Liver (tissue), 3 donors: ENCODE measurements around the gene HNMT.

Experiments
- EGR1 ChIP-seq, 2 donors: IDR thresholded peaks; 2 replicates each; pipeline ENCODE4 v1.6.1; 2016 to 2018; ENCODE audit warnings: antibody characterized with exemption in 2 of 2, low read depth in 2 of 2
- FOXA1 ChIP-seq: IDR thresholded peaks from 2 replicates; pipeline ENCODE4 v1.6.1; 2016; ENCODE audit warnings: antibody characterized with exemption
- GABPA ChIP-seq, 2 donors: IDR thresholded peaks in 1 of 2; conservative IDR thresholded peaks in 1 of 2; 2 replicates each; pipeline ENCODE4 v1.6.1; 2016; ENCODE audit warnings: antibody characterized with exemption in 2 of 2, mild to moderate bottlenecking in 1 of 2, moderate library complexity in 1 of 2
- JUND ChIP-seq, 2 donors: IDR thresholded peaks; 2 replicates each; pipeline ENCODE4 v1.6.1; 2016; ENCODE audit warnings: antibody characterized with exemption in 2 of 2
- RAD21 ChIP-seq, 2 donors: IDR thresholded peaks; 2 replicates each; pipeline ENCODE4 v1.6.1; 2016; ENCODE audit warnings: antibody characterized with exemption in 2 of 2, mild to moderate bottlenecking in 2 of 2
- RXRA ChIP-seq, 2 donors: IDR thresholded peaks; 2 replicates each; pipeline ENCODE4 v1.6.1; 2017 to 2018; ENCODE audit warnings: antibody characterized with exemption in 2 of 2, mild to moderate bottlenecking in 1 of 2
- SP1 ChIP-seq: IDR thresholded peaks from 2 replicates; pipeline ENCODE4 v1.6.1; 2018; ENCODE audit warnings: antibody characterized with exemption, mild to moderate bottlenecking
- TAF1 ChIP-seq: conservative IDR thresholded peaks from 2 replicates; pipeline ENCODE4 v1.6.1; 2016; ENCODE audit warnings: antibody characterized with exemption, mild to moderate bottlenecking
- YY1 ChIP-seq: IDR thresholded peaks from 2 replicates; pipeline ENCODE4 v1.6.1; 2016; ENCODE audit warnings: antibody characterized with exemption, mild to moderate bottlenecking
- TF ChIP-seq, protein P1 (sequence below): IDR thresholded peaks from 2 replicates; pipeline ENCODE4 v1.6.1; 2016; ENCODE audit warnings: antibody characterized with exemption, mild to moderate bottlenecking
- TF ChIP-seq, protein P2 (sequence below): fragments of 150-350 bp; IDR thresholded peaks from 2 replicates; pipeline ENCODE4 v1.5.1; 2017; ENCODE audit warnings: improper control_type of control experiment, low read depth, low read length; ENCODE audit not compliant: missing input control
- TF ChIP-seq, protein P3 (sequence below): IDR thresholded peaks from 2 replicates; pipeline ENCODE4 v1.6.1; 2016; ENCODE audit warnings: antibody characterized with exemption
- TF ChIP-seq, protein P4 (sequence below): IDR thresholded peaks from 2 replicates; pipeline ENCODE4 v1.6.1; 2016; ENCODE audit warnings: antibody characterized with exemption
- donor health status: healthy.
- donor health status: healthy.

DNA sequence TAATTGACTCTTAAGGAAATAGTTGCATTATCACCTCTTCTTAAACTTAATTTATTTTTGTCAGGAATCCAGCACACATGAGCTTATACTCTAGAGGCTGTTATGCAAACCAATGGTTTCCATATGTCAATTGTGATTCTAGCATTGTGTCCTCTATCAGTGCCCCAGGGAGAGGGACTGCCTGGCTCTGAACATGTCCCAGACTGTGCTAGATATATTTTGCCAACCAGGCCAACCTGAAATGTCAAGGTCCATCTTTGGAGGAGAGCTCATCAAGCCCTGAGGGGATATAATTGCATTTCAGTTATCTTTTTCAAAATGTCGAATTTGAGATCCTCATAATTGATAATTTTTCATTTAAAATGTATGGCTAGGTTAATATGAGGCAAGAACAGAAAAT is 34.2 kb downstream of the HNMT start:
- TF ChIP-seq GABPA (IDR thresholded peaks at IDR 0.05 in 1 of 2, conservative IDR thresholded peaks at IDR 0.05 in 1 of 2): no peak
- TF ChIP-seq, protein P1, sequence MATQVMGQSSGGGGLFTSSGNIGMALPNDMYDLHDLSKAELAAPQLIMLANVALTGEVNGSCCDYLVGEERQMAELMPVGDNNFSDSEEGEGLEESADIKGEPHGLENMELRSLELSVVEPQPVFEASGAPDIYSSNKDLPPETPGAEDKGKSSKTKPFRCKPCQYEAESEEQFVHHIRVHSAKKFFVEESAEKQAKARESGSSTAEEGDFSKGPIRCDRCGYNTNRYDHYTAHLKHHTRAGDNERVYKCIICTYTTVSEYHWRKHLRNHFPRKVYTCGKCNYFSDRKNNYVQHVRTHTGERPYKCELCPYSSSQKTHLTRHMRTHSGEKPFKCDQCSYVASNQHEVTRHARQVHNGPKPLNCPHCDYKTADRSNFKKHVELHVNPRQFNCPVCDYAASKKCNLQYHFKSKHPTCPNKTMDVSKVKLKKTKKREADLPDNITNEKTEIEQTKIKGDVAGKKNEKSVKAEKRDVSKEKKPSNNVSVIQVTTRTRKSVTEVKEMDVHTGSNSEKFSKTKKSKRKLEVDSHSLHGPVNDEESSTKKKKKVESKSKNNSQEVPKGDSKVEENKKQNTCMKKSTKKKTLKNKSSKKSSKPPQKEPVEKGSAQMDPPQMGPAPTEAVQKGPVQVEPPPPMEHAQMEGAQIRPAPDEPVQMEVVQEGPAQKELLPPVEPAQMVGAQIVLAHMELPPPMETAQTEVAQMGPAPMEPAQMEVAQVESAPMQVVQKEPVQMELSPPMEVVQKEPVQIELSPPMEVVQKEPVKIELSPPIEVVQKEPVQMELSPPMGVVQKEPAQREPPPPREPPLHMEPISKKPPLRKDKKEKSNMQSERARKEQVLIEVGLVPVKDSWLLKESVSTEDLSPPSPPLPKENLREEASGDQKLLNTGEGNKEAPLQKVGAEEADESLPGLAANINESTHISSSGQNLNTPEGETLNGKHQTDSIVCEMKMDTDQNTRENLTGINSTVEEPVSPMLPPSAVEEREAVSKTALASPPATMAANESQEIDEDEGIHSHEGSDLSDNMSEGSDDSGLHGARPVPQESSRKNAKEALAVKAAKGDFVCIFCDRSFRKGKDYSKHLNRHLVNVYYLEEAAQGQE: no peak
- TF ChIP-seq, protein P2, sequence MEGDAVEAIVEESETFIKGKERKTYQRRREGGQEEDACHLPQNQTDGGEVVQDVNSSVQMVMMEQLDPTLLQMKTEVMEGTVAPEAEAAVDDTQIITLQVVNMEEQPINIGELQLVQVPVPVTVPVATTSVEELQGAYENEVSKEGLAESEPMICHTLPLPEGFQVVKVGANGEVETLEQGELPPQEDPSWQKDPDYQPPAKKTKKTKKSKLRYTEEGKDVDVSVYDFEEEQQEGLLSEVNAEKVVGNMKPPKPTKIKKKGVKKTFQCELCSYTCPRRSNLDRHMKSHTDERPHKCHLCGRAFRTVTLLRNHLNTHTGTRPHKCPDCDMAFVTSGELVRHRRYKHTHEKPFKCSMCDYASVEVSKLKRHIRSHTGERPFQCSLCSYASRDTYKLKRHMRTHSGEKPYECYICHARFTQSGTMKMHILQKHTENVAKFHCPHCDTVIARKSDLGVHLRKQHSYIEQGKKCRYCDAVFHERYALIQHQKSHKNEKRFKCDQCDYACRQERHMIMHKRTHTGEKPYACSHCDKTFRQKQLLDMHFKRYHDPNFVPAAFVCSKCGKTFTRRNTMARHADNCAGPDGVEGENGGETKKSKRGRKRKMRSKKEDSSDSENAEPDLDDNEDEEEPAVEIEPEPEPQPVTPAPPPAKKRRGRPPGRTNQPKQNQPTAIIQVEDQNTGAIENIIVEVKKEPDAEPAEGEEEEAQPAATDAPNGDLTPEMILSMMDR: no peak
- TF ChIP-seq RAD21 (IDR thresholded peaks at IDR 0.05): no peak
- TF ChIP-seq TAF1: no peak
- TF ChIP-seq, protein P3, sequence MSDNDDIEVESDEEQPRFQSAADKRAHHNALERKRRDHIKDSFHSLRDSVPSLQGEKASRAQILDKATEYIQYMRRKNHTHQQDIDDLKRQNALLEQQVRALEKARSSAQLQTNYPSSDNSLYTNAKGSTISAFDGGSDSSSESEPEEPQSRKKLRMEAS: no peak
- TF ChIP-seq, protein P4, sequence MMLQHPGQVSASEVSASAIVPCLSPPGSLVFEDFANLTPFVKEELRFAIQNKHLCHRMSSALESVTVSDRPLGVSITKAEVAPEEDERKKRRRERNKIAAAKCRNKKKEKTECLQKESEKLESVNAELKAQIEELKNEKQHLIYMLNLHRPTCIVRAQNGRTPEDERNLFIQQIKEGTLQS: no peak
- TF ChIP-seq RXRA (IDR thresholded peaks at IDR 0.05): no peak
- no peak for TF ChIP-seq EGR1 (IDR thresholded peaks at IDR 0.05; ENCODE audit: low read depth in 2 of 2)
- TF ChIP-seq JUND (IDR thresholded peaks at IDR 0.05): no peak
- no peak for TF ChIP-seq FOXA1
- no peak for TF ChIP-seq YY1
- TF ChIP-seq SP1: no peak
